Measurements from ENCODE around the gene LRRC8E. TPM values are rescaled to one million over a fixed set of nuclear protein-coding genes. Genes with fewer than 3 reads are reported as not detected.

Gene LRRC8E
- total RNA-seq, 2 donors from 2014 or later: not detected

Other genes with a start within 250 kb of the LRRC8E start
- gene RETN, start 219.5 kb upstream of the LRRC8E start, total RNA-seq: not detected
- gene MCEMP1, start 211.4 kb upstream of the LRRC8E start, total RNA-seq: not detected
- 10 to 100 TPM; 57.9 to 75.7 TPM for gene TRAPPC5, start 207.7 kb upstream of the LRRC8E start, total RNA-seq
- under 1 TPM in 1 of 2 donors, not detected in 1; 0.78 TPM for gene FCER2, start 186.4 kb upstream of the LRRC8E start, total RNA-seq
- not detected for gene CLEC4G, start 156.4 kb upstream of the LRRC8E start, total RNA-seq
- not detected for gene CD209, start 141.0 kb upstream of the LRRC8E start, total RNA-seq
- gene CLEC4M, start 125.3 kb upstream of the LRRC8E start, total RNA-seq: not detected
- gene EVI5L, start 58.3 kb upstream of the LRRC8E start, total RNA-seq: 10 to 100 TPM in 1 of 2 donors, 1 to 10 TPM in 1; 7.8 to 11.5 TPM
- gene PRR36, start 14.1 kb upstream of the LRRC8E start, total RNA-seq: not detected
- 10 to 100 TPM; 45.2 to 47.1 TPM for gene MAP2K7, start 15.4 kb downstream of the LRRC8E start, total RNA-seq
- 1 to 10 TPM; 4.7 to 5.6 TPM for gene TGFBR3L, start 26.3 kb downstream of the LRRC8E start, total RNA-seq
- 10 to 100 TPM; 25.4 to 48.6 TPM for gene SNAPC2, start 31.8 kb downstream of the LRRC8E start, total RNA-seq
- under 1 TPM in 1 of 2 donors, not detected in 1; 0.33 TPM for gene CTXN1, start 37.6 kb downstream of the LRRC8E start, total RNA-seq
- 100 to 1,000 TPM in 1 of 2 donors, 10 to 100 TPM in 1; 76.0 to 126 TPM for gene TIMM44, start 55.2 kb downstream of the LRRC8E start, total RNA-seq
- 100 to 1,000 TPM; 124 to 137 TPM for gene ELAVL1, start 117.1 kb downstream of the LRRC8E start, total RNA-seq
- under 1 TPM in 1 of 2 donors, not detected in 1; 0.71 TPM for gene CCL25, start 164.2 kb downstream of the LRRC8E start, total RNA-seq

All from natural killer cell treated with Interleukin-12 subunit alpha and Interleukin-12 subunit beta and Interleukin-15 and Interleukin-18, amount 100 ng/mL, for 72 hours (primary cell).